Right renal cortex interstitium (tissue), 3 donors: ENCODE data around the gene EPHA6. TPM values are rescaled to one million over a fixed set of nuclear protein-coding genes. Genes with fewer than 3 reads are reported as not detected.
"Not testable (repeated sequence)": the region's sequence is repeated elsewhere in the genome, so short reads cannot be mapped to it uniquely, and the experiment has no call there.

Experiments
- DNase-seq, 3 donors: peaks; one replicate each; pipeline ENCODE4 v3.0.0-alpha.2; 2013; ENCODE audit warnings: low read depth in 3 of 3, low spot score in 2 of 3
- polyA plus RNA-seq, 3 donors: library from polyadenylated mRNA; unstranded; fragments of 120-200 nt; gene quantifications; one replicate each; pipeline ENCODE4 v1.2.1, GENCODE V29; 2013; ENCODE audit not compliant: insufficient read length in 3 of 3

Gene EPHA6
- polyA plus RNA-seq, 3 donors = 0.85 to 1.0 (median 0.92) TPM

GRCh38 chr3:97259263-97259662 lies 444.9 kb downstream of the EPHA6 start:
- DNase-seq = no peak

- DNase-seq = no peak
These were observed 449.8 kb downstream of the EPHA6 start for GRCh38 chr3:97264180-97264579.

- no peak for DNase-seq
These were observed 451.0 kb downstream of the EPHA6 start for GRCh38 chr3:97265237-97266005.

- no peak for DNase-seq
These were observed 454.8 kb downstream of the EPHA6 start for GRCh38 chr3:97269202-97269601.

- not testable (repeated sequence) for DNase-seq
These were observed 462.6 kb downstream of the EPHA6 start for GRCh38 chr3:97276879-97277550.

GRCh38 chr3:97277708-97278107 lies 463.3 kb downstream of the EPHA6 start:
- no peak for DNase-seq

- no peak for DNase-seq
These were observed 464.1 kb downstream of the EPHA6 start for GRCh38 chr3:97278506-97278905.

GRCh38 chr3:97291901-97292300 lies 477.5 kb downstream of the EPHA6 start:
- DNase-seq = no peak

- no peak for DNase-seq
These were observed 479.3 kb downstream of the EPHA6 start for GRCh38 chr3:97293596-97294131.

GRCh38 chr3:97297032-97297431 lies 482.6 kb downstream of the EPHA6 start:
- DNase-seq = no peak

- no peak for DNase-seq
These were observed 486.7 kb downstream of the EPHA6 start for GRCh38 chr3:97301114-97301513.

GRCh38 chr3:97306226-97306625 lies 491.8 kb downstream of the EPHA6 start:
- no peak for DNase-seq

- DNase-seq = no peak
These were observed 524.0 kb downstream of the EPHA6 start for GRCh38 chr3:97338375-97338774.

- no peak for DNase-seq
These were observed 526.5 kb downstream of the EPHA6 start for GRCh38 chr3:97340940-97341339.

GRCh38 chr3:97347780-97348179 lies 533.4 kb downstream of the EPHA6 start:
- no peak for DNase-seq

- DNase-seq = no peak
These were observed 536.6 kb downstream of the EPHA6 start for GRCh38 chr3:97350971-97351370.

GRCh38 chr3:97353176-97353575 lies 538.8 kb downstream of the EPHA6 start:
- DNase-seq = no peak

GRCh38 chr3:97359977-97360376 lies 545.6 kb downstream of the EPHA6 start:
- DNase-seq = no peak

GRCh38 chr3:97360804-97361203 lies 546.4 kb downstream of the EPHA6 start:
- no peak for DNase-seq

GRCh38 chr3:97384583-97384982 lies 570.2 kb downstream of the EPHA6 start:
- DNase-seq = no peak

- no peak for DNase-seq
These were observed 574.4 kb downstream of the EPHA6 start for GRCh38 chr3:97388774-97389173.

- no peak for DNase-seq
These were observed 575.5 kb downstream of the EPHA6 start for GRCh38 chr3:97389936-97390335.
